IPS-20b (cell line): Measurements from ENCODE around the gene IL17D.

Experiments used
- H3K27ac ChIP-seq: one replicate; pipeline ENCODE4 v1.5.1; 2013; ENCODE audit warnings: low read length
- H3K27me3 ChIP-seq: 2 replicates; pipeline ENCODE4 v1.6.1; 2013; ENCODE audit warnings: mild to moderate bottlenecking, low read length, inconsistent platforms; ENCODE audit not compliant: insufficient read depth
- H3K36me3 ChIP-seq: 2 replicates; pipeline ENCODE4 v1.6.1; 2013; ENCODE audit warnings: low read depth, mild to moderate bottlenecking, inconsistent platforms, low read length, moderate library complexity; ENCODE audit not compliant: insufficient read depth
- H3K4me1 ChIP-seq: 2 replicates; pipeline ENCODE4 v1.6.1; 2013; ENCODE audit warnings: mild to moderate bottlenecking, control low read depth, inconsistent platforms, low read length, moderate library complexity; ENCODE audit not compliant: insufficient read depth
- H3K4me3 ChIP-seq: 2 replicates; pipeline ENCODE4 v1.5.1; 2013; ENCODE audit warnings: mild to moderate bottlenecking, low read length, inconsistent platforms
- H3K9ac ChIP-seq: 2 replicates; pipeline ENCODE4 v1.6.1; 2013; ENCODE audit warnings: low read depth, mild to moderate bottlenecking, inconsistent platforms, low read length, moderate library complexity
- H3K9me3 ChIP-seq: 2 replicates; pipeline ENCODE4 v1.6.1; 2013; ENCODE audit warnings: mild to moderate bottlenecking, low read depth, low read length, inconsistent platforms; ENCODE audit not compliant: insufficient read depth

IL17D gene

DNA sequence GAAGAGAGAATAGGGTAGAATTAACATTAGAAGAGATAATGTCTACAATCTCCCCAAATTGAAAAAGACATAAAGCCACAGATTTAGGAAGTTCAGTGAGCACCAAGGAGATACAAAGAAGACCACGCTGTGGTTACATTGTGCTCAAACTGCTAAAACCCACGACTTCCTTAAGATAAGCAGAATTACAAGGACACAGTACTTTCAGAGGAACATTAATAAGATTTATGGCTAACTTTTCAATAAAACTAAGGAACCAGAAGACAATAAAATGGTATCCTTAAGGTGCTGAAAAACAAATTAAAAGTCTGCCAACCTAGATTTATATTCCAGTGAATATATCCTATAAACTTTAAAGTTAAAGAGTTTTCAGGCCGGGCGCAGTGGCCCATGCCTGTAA lies 7.4 kb upstream of the IL17D start:
- Histone ChIP-seq H3K9ac (no peak overlapping the region), H3K27me3 (peaks cover 11% of the 10 kb centered on the region), H3K9me3 (no peaks in the 10 kb centered on the region), H3K4me3 (no peak overlapping the region), H3K4me1 (no peaks in the 10 kb centered on the region), H3K36me3 (no peaks in the 10 kb centered on the region), H3K27ac (no peak overlapping the region)

DNA sequence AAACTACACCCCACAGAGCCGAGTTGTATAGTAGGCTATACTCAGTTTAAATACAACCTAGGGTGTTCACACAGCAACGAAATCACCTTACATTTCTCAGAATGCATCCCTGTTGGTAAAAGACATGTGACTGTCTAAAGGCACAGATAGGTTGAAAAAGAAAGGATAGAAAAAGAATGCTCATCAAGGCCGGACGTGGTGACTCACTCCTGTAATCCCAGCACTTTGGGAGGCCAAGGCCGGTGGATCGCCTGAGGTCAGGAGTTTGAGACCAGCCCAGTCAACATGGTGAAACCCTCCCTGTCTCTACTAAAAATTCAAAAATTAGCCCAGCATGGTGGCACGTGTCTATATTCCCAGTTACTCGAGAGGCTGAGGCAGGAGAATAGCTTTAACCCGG lies 3.8 kb upstream of the IL17D start:
- Histone ChIP-seq H3K9me3 (no peaks in the 10 kb centered on the region), H3K9ac (no peak overlapping the region)

DNA sequence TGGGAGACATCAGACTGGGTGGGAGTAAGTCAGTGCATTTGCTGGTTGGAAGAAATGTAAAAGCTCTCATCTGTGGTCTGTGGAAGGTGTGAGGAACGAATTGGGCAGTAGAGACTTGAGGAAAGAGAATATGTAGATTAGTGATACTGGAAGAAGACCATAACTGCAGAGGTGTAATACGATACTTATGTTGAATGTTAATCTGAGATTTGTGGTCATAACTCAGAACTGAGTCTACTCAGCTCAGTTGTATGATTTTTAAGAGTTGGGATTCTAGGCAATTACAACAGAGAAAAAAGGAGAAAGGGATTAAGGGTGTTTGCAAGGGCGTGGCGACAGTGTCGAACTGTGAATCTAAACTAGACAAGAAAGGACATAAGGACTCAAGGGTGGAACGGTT lies 3.2 kb upstream of the IL17D start:
- no peaks in the 10 kb centered on the region for H3K4me1 ChIP-seq
- no peaks in the 10 kb centered on the region for H3K9me3 ChIP-seq
- no peaks in the 10 kb centered on the region for H3K36me3 ChIP-seq
- H3K9ac ChIP-seq: no peak overlapping the region
- H3K27me3 ChIP-seq: peaks cover 40% of the 10 kb centered on the region
- H3K4me3 ChIP-seq: no peak overlapping the region
- H3K27ac ChIP-seq: no peak overlapping the region

More for the DNA sequence above, 3.8 kb upstream of the IL17D start:
- Histone ChIP-seq H3K27ac (no peak overlapping the region), H3K4me1 (no peaks in the 10 kb centered on the region), H3K36me3 (no peaks in the 10 kb centered on the region), H3K4me3 (no peak overlapping the region), H3K27me3 (peaks cover 37% of the 10 kb centered on the region)

DNA sequence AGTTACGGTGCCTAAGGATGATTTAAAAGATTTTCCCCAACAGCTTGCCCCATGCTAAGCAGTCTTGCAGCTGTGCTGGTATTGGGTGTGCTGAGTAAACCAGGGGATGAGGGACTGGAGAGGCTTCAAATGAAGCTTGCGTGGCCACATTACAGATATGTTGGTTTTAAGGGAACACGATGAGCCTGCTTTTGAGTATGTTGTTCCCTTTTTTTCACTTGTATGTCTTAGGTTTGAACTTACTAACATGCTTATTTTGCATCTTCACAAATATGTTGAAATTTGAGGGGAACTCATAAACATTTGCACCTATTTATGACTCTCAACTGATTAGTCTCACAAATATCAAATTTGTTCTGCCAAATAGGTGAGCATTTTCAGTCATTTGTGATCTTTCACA lies 2.0 kb upstream of the IL17D start:
- H3K4me1 ChIP-seq: no peaks in the 10 kb centered on the region
- H3K4me3 ChIP-seq: no peak overlapping the region

DNA sequence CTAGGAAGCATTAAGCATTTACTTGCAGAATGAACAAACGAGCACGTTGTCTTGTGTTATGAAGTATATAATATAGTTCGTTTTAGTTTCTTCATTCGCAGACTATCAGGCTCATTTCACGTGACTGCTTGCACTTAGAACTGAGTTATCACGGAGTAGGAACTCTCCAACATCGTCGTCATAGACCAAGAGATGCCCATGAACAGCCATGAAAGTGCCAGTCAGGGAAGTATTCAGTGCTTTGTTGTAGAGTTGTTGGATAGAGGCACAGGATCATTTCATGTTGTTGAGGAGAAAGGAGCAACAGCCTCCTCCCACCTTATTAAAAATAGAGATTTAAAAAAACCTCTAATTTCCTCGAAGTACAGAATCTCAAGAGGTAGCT lies 977 bp upstream of the IL17D start:
- H3K9me3 ChIP-seq: no peaks in the 10 kb centered on the region
- H3K4me1 ChIP-seq: no peaks in the 10 kb centered on the region
- H3K27me3 ChIP-seq: peaks cover 40% of the 10 kb centered on the region
- H3K36me3 ChIP-seq: no peaks in the 10 kb centered on the region
- H3K9ac ChIP-seq: no peak overlapping the region
- H3K4me3 ChIP-seq: peak overlapping the region; percentile 74
- no peak overlapping the region for H3K27ac ChIP-seq

More for the DNA sequence above, 2.0 kb upstream of the IL17D start:
- H3K27ac ChIP-seq: no peak overlapping the region
- no peaks in the 10 kb centered on the region for H3K9me3 ChIP-seq
- peaks cover 40% of the 10 kb centered on the region for H3K27me3 ChIP-seq
- no peak overlapping the region for H3K9ac ChIP-seq
- H3K36me3 ChIP-seq: no peaks in the 10 kb centered on the region

DNA sequence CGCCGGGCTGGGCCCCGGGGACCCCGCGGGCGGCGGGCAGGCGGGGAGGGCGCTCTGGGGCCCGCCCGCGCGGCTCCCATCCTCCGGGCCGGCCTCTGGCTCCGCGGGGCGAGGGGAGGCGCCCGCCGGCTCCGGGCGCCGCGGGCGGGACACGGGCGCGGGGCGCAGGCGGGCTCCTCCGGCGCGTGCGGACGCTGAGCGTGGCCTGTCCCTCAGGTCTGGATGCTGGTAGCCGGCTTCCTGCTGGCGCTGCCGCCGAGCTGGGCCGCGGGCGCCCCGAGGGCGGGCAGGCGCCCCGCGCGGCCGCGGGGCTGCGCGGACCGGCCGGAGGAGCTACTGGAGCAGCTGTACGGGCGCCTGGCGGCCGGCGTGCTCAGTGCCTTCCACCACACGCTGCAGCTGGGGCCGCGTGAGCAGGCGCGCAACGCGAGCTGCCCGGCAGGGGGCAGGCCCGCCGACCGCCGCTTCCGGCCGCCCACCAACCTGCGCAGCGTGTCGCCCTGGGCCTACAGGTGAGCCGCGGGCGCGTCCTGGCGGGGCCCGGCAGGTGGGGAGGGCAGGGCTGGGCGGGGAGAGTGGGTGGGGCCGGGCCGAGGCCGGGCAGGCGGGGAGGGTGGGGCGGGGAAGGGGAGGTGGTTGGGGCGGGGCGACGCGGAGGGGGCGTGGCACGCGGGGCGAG lies 420 bp downstream of the IL17D start:
- Histone ChIP-seq H3K9ac (no peak overlapping the region), H3K4me3 (peak overlapping the region; percentile 38; the same call in 1 of the 2 replicates), H3K27ac (no peak overlapping the region)

DNA sequence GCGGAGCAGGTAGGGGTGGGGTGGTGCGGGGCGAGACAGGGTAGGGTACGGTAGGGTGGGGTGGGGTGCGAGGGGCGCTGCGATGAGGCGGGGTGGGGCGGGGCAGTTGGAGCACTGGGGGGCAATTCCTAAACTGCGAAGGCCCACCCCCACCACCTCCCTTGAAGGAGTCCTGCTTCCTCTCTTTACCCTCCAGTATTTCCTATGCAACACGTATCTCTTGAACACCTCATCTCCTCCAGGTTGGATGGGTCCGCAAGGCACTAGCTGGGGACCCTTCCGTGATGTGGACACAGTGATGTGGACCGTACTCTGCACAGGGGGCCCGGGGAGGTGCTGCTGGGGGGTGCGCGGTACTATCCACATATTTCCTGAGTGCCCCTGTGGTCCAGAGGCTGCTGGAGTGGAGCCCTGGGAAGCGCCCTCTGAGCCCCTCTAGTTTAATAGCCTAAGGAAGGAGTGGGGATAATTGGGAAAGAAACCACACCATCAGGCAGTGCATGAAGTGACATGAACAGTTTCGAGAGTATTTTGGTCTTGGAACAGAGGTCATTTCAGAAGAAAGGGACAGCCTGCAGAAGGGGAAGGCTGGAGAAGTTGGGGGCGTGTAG lies 1.1 kb downstream of the IL17D start:
- peak overlapping the region; percentile 62; the same call in 1 of the 2 replicates for H3K4me3 ChIP-seq
- no peaks in the 10 kb centered on the region for H3K9me3 ChIP-seq
- H3K27ac ChIP-seq: no peak overlapping the region
- H3K36me3 ChIP-seq: no peaks in the 10 kb centered on the region
- H3K27me3 ChIP-seq: peaks cover 40% of the 10 kb centered on the region
- no peak overlapping the region for H3K9ac ChIP-seq
- no peaks in the 10 kb centered on the region for H3K4me1 ChIP-seq

More for the DNA sequence above, 420 bp downstream of the IL17D start:
- H3K27me3 ChIP-seq: peaks cover 40% of the 10 kb centered on the region
- no peaks in the 10 kb centered on the region for H3K36me3 ChIP-seq
- H3K9me3 ChIP-seq: no peaks in the 10 kb centered on the region
- no peaks in the 10 kb centered on the region for H3K4me1 ChIP-seq

DNA sequence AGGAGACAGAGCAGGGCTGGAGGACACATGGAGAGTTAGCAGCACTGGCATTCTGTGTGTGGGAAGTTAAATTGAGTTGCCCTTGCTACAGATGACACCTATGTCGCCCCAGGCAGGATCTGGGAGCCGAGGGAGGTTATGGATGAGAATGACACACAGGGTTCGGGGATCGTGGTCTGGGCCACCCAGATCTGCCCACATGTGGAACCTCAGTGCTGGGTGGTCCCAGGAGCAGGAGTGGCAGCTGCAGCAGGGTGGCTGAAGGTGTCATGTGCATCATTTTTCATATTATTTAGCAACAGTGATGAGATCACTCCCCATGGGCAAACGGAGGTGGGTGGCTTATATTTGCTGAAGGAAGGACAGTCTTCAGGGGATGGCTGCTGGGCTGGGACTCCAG lies 3.2 kb downstream of the IL17D start:
- no peaks in the 10 kb centered on the region for H3K36me3 ChIP-seq
- no peak overlapping the region for H3K9ac ChIP-seq

DNA sequence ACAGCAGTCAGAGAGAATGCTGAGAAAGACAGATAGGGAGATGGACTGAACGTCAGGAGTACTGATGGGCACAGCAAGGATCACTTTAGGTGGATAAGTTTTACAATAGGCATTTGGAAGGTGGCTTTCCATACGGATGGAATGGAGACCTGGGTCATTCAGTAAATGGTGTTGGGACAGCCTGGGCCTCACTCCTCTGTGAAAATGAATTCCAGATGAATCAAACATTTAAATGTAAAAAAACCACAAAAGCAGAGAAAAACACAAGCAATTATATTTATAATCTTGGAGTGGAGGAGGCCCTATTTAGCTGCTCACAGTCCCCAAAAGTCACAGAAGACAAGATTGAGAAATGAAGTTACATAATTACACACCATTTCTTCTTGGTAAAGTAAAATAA lies 4.7 kb downstream of the IL17D start:
- H3K4me3 ChIP-seq: no peak overlapping the region
- H3K9ac ChIP-seq: no peak overlapping the region
- H3K36me3 ChIP-seq: no peaks in the 10 kb centered on the region

More for the DNA sequence above, 3.2 kb downstream of the IL17D start:
- Histone ChIP-seq H3K4me1 (no peaks in the 10 kb centered on the region), H3K4me3 (no peak overlapping the region), H3K27me3 (peaks cover 24% of the 10 kb centered on the region), H3K27ac (no peak overlapping the region), H3K9me3 (no peaks in the 10 kb centered on the region)

DNA sequence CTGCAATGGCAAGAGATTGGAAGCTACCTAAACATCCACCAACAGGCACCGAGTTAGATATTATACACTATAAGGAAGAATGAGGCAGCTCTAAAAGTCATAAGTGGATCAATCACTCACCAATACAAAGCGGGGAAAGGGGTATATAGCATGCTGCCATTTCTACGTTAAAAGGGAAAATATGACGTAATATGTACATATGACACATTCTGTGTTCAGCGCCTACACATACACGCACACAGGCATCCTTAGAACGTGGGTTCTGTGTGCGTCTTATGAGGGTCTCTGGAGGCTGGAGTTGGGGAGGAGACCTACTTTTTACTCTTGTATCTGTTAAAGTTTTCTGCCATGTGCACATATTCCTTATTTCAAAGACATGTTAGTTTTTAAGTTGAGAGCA lies 5.9 kb downstream of the IL17D start:
- Histone ChIP-seq H3K27ac (no peak overlapping the region), H3K4me3 (no peak overlapping the region), H3K4me1 (peaks cover 9% of the 10 kb centered on the region; the same call in 1 of the 2 replicates), H3K9ac (no peak overlapping the region), H3K27me3 (peaks cover 15% of the 10 kb centered on the region), H3K9me3 (no peaks in the 10 kb centered on the region), H3K36me3 (no peaks in the 10 kb centered on the region)

More for the DNA sequence above, 4.7 kb downstream of the IL17D start:
- Histone ChIP-seq H3K27me3 (peaks cover 13% of the 10 kb centered on the region), H3K9me3 (no peaks in the 10 kb centered on the region), H3K4me1 (peaks cover 5% of the 10 kb centered on the region; the same call in 1 of the 2 replicates), H3K27ac (no peak overlapping the region)

DNA sequence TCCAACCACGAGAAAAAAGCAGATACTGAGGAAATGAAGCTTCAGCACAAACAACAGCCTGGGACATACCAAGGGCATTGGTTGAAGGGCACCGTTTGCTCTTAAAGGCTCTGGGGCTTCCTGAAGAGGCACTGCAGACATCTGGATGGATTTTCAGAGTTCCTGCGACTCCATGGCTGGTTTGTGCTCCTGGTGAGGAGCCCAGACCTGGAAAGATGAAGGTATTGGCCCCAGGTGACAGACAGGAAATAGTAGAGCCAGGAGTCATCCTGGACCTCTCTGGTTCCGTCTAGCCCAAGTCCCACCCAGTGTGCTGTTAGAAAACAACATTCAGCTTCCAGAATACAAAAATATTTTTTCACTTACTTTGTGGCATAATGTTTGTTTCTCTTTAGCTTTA lies 6.3 kb downstream of the IL17D start:
- H3K9me3 ChIP-seq: no peaks in the 10 kb centered on the region
- no peak overlapping the region for H3K27ac ChIP-seq
- H3K9ac ChIP-seq: no peak overlapping the region
- no peak overlapping the region for H3K4me3 ChIP-seq
- peaks cover 9% of the 10 kb centered on the region; the same call in 1 of the 2 replicates for H3K4me1 ChIP-seq
- no peaks in the 10 kb centered on the region for H3K36me3 ChIP-seq
- peaks cover 12% of the 10 kb centered on the region for H3K27me3 ChIP-seq
